ENCODE results near the gene TMEM109.

TMEM109 gene

GRCh38 chr11:60970890-60971289, 56.9 kb downstream of the TMEM109 start:
- DNase-seq (ENCODE audit: low read depth in 3 of 3), result no peak

- DNase-seq (ENCODE audit: low read depth in 3 of 3), result no peak
These were observed 57.6 kb downstream of the TMEM109 start, which contains the start of gene CD6 for GRCh38 chr11:60971520-60971919. Gene CD6 (plus strand): TSS chr11:60971680. CDS start chr11:60971866, 186 bp downstream.

DNA sequence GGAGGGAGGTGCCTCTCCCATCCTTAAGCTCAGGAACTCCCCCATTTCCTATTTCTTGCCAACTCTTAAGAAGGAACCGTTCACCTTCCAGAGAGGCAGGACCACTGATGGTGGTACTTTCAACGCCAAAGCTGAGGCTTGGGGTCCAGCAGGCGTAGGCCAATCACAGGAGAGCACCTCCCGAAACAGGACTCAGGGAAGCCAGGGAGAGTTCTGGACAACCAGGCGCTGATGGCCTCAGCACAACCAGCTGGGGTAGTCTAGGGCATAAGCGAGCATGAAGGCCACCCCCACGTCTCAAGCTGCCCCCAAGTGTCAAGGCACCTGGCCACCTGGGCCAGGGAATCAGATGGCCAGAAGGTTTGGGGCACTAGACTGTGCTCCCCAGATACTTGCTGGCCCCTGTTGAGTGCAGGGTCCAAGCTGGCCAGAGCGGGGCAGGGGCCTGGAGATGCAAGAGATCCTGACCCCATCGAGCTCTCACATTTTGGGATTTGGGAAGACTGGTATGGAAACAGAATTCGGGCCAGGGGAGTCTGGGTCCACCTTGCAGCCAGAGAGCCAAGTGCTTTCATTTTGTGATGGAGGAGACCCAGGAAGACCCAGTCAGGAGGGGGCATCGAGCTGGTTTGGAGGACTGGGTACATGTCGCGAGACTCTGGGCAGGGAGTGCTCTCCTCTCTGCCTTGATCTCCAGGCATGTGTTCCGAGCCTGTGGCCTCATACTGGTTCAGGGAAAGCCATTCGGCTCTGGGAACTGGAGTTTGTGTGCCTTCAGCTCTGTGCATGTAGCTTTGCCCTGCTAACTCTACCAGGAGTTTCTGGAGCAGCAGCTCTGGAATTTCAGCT, 58.4 kb downstream of the TMEM109 start:
- no peak for DNase-seq (ENCODE audit: low read depth in 3 of 3)
